HG03064 (cell line): ENCODE results near the gene SNX19.

Experiments used
- ATAC-seq: cut with Tn5 transposase; IDR thresholded peaks from one replicate; pipeline ENCODE4 v1.9.1; 2021; ENCODE audit warnings: low read depth; ENCODE audit not compliant: unreplicated experiment

Gene SNX19

DNA sequence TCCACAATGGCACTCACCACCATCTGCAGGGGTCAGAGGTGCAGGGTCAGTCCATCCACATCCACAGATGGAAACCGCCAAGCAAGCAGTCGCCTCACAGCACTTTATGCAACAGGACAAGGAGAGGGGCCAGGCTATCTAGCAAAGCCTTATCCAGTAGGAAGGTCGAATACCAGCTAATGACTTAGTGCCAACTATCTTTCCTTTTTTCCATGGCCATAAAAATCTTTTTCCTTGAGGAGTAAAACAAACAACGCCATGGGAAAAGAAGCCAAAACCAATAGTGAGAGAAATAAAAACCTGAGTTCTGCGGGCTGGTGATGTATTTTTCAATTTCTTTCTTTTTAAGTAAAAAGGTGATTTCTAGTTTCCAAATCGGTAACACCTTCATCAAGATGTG is 8.2 kb downstream of the SNX19 start:
- ATAC-seq: no peak

DNA sequence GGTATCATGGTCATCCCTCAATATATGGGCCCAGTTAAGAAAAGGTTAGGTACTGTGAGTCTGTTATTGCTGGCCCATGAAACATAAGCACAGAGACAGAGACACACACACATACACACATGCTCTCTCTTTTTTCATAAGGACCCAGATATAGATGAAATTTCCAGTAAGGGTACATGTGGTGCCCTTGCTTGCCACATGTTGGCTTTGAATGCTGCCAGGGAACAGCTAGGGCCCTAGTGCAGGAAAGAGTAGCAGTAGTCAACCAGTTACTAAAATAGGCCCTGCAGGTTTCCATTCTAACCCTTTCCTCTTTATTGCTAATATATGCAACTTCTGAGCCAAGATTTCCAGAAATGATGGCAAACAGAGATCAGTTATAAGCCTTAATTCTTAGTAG is 9.1 kb downstream of the SNX19 start:
- no peak for ATAC-seq

DNA sequence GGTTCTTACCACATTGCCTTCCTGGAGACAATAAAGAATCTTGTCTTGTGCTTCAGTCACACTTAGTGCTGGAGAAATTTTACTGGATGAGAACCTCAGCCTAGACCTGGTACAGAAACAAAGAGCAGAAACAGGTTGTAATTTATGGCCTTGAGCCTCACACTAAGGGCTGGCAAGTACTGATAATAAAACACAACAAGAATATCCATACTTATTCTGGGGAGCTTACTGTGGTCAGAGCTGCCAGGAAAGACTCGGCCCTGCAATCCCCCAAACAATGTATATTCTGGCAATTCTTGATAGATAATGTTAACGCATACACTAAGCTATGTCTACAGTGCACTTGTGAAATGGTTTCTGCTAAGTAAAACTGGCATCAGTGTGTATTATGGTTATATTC is 9.7 kb downstream of the SNX19 start:
- no peak for ATAC-seq

DNA sequence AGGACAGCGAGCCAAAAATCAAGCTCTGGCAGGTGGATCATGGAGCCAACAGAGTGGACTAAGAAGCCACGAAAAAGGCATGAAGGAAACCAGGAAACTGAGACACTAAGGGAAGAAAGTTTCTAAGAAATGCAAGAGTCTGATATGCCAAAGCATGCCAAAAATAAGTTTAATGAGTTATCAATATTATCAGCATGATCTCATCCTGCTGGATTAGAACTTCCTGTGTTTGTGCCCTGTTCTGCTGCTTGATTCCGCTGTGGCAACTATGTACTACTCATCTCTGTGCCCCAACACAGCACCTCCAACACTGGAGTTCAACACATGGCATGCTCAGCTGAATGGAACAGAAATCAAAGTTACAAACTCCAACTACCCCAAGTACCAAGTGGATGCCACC is 10.8 kb downstream of the SNX19 start:
- no peak for ATAC-seq

DNA sequence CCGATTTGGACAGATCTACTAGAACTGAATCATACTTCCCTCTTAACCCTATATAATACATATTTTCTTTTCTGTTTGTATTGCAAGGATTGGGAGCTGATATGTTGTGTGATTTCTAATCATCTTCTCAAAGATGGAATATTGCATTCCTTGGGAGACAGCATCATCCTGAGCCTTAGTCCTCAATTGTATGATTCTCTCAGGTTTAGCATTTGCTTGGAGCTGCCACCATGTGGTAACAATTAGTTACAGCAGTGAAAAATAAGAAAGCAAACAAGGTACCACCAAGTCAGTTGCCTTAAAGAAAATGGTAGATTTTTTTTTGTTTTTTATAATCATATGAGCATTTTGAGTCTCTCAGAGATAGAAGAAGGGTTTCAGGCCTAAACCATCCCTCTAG is 11.9 kb downstream of the SNX19 start:
- no peak for ATAC-seq

DNA sequence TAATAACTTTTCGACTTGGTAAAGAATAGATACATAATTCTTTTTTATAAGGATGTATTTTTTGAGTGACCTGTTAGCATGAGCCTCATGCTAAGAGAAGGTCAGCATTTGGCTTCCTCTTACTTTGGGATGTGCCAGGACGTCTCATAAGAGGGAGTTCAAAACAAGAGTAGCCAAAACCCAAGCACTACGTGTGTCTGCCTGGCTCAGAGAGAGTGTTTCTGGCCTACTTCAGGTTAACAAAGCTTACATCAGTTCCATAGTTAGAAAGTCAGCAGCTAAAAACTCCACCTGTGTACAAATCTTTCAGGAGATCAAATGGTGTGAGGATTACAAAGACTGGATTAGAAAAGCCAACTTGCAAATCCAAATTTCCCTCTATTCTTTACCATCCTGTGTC is 13.9 kb downstream of the SNX19 start:
- no peak for ATAC-seq

DNA sequence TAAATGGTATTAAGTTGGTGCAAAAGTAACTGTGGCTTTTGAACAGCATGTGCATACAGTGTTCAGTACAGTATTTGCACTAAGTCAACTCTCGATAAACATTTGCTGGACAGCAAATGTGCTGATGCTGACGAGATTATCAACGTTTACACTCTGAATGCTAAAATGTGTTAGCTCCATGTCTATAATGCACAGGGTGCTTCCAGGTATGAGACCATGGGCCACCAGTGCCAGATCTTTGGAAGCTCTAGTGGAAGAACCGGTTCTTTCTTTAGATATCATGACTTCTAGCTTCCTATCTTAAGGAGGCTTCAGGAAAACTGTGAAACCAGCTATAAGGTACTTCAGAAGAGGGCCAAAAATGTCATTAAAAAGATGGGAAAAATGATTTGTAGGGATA is 17.2 kb downstream of the SNX19 start:
- ATAC-seq: no peak

DNA sequence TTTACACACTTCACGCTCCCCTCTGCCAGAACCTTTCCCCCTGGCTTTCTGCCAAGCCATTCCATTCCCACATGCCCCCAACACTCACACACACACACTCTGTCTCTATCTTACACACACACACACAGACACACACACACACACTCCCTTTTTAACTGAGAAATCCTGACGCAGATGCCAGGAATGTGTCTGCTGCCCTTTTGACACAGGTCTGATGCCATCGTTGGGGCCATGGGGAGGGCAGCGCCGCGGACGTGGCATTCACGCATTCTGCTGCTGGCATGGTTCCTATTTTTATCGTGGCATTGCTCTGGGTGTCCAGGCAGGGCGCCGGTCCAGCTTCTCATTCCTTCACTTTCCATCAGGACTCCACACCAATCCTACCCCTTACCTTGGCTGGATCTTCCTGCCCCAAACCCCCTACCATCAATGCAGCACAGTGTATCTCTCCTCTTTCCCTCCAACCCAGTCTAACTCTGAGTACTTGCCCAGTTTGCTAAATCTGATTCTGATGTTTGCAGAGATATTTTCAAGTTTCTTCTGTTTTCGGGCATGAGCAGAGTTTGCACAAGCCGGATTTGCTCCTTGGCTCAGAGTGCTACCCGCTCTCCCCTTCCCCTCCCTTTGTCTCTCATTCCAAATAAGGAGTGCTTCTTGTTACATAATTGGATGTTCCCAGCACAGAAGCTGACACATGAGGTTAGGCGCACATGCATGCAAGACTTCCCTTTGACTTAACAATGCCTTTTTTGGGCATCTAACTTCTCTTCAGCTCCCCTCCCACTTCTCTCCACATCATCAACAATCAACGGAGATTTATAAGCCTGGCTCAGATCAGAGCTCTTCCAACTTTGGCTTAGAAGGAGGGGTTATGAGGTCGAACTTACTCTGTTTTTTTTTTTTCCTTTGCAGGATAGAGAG is 18.8 kb downstream of the SNX19 start:
- no peak for ATAC-seq

DNA sequence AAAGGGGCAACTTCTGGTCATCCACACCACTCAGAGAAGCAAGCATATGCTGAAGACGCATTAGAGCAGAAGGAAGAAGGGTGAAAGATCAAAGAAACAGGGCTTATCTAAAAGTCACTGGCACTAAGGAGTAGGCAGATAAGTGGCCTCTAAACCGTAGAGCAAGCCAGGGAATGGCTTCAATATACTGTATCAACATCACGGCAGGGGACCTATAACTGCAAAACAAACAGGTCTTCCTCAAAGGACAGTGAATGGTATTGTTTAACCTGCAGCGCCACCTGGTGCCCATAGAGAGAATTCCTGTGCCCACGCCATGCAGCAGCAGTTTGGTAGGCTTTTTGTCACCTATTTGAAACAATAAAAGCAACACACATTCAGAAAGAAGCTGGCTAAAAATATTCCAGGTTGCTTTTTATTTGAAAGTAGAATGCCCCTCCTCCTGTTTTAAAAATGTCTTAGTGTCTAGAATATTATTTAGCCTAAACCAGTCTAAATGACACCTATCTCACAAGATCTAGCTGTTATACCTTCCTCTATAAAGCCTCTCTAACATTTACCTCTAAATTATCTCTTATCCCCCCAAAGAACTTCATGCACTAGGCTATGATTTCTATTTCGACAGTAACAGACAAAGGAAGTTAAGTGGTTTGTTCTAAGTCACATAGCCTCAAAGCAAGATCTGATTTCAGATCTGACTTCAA is 21.8 kb downstream of the SNX19 start:
- ATAC-seq: peak; percentile 95

DNA sequence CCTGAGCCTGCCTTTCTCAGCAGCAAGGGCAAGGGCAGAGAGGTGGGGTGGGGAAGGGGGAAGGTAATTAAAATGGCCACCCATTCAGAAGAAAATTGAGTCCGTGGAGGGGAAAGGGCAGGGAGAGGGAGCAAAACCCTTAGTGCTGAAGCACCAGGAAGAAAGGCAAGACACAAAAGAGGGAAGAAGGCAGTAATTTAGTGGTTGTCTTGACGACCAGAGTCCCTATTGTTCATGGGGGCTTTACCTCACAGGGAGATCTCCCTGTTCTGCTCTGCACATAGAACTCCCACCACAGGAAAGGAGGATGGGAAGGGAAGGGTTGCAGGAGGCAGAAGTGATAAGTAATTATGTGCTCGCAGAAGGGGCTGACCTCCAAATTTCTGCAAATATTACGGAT is 23.4 kb downstream of the SNX19 start:
- no peak for ATAC-seq

DNA sequence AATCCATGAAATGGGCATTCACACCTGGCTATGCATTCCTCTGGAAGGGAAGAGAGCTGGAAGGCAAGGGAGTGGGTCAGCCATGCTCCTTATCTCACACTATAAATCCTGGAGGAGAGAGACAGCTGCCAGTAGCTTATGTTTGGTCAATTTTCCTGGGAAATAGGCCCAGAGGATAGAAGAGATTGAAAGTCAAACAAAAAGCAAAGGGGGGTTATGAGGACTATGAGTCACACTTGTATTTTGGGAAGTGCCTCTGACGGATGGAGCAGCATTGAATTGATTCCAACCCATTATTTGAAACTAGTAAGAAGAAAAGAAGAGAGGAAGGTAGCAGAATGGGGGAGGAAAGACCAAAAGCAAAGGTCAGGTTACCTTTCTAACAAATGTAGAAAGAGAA is 25.0 kb downstream of the SNX19 start:
- no peak for ATAC-seq

DNA sequence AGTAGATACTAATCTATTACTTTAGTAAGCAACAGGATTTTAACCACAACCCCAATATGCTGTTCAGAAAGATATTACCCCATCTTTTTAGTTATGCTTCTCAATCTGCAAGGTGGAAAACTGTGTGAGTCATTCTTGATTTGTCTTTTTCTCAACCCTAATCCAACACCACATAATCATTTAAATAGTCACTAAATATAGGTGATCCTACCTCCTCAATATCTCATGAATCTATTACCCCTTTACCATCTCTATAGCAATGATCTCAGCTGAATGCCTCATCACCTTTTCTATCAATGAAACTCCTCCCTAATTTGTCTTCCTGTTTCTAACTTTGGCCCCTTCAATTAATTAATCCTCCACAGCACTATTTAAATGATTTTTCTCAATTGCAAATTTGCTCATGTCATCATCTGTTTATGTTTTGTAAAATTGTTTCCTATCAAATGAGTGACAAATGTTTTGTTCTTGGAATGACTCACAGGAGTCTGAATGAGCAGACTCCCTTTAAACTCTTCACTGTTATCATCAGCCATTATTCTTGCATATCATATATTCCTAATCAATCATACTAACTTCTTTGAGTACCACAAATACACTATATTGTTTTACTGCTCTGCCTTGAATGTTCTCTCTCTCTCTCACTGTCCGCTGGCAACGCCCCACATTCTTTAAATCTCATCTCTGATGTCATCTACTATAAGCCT is 26.1 kb downstream of the SNX19 start:
- no peak for ATAC-seq

DNA sequence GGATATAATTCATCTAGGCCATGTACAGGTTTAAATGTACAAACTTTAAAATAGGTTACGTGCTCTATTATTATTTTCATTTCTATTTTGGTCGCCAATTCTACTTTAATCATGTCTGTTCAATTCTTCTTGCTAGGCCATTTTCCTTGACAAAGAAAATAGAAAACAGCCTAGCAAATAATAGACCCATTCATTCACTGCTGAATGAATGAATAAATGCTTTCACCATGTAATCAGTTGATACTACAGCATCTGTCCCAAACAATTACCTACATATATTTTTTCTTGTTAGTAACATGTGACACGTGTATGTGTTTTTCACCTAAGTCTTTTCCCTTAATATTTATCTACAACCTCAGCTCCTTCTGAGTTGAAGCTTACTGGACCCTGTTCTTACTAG is 27.5 kb downstream of the SNX19 start:
- no peak for ATAC-seq

DNA sequence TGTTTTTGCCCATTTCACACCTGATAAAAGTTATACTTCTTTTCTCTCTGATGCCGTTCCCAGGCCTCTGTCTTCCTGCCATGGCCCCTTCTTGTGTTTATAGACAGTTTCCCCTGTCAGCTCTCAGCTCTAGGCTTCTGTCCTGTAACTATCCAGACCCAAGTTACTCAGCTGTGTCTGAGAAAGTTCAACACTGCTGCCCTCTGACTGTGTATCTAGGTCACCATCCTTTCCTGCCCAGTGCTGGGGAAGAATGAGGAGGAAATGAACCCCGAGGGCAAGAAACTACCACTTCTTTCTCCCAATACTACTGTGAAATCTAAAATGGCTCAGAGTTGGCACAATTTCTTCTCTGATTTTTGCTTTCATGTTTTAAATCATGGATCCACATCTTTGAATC is 29.6 kb downstream of the SNX19 start:
- no peak for ATAC-seq

DNA sequence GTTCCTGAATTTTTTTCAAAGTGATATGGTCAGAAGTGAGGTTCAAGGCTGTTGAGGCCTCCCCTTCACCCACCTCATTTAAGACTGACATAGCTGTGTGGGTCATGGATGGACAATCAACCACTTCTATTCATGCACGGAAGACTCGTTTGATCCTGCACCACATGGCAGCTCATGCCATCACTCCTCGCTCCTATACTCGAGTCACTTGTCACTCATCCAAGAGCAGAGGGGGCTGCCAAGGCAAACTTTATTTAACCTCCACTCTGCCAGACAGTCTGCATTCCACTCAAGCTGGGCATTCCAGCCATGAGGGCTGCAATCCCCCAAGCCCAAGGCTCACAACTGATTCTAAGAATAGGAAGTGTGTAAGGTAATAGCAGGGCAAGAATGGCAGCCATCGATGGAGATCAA is 34.1 kb downstream of the SNX19 start:
- ATAC-seq: no peak

DNA sequence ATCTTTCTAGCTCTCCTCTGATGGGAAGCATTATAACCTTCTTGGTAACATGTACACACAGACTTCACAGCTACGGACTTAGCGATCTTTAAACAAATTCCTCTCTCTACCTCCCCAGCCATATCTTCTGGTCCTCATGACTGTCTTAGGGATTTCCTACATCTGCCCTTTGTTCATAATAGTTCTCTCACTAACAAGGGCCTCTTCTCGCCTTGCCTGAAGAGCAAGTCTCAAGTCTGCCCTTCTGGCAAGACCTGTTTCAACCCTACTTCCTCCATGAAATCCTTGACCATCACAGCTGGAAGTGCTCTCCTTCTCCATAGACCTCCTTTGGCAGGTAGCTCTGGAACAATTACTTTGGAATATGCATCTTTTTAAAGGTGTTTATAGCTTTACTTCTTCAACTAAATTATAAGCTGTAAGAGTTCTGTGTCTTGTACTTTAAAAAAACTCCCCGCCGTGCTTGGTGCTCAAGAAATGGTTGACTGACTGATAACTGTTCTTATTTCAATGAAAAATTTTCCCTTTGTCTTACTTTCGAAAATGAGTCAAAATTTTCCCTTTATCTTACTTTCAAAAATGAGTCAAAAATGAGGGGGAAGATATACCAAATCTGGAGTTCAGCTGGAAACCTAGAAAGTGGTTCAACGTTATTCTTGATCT is 34.7 kb downstream of the SNX19 start:
- ATAC-seq: no peak

DNA sequence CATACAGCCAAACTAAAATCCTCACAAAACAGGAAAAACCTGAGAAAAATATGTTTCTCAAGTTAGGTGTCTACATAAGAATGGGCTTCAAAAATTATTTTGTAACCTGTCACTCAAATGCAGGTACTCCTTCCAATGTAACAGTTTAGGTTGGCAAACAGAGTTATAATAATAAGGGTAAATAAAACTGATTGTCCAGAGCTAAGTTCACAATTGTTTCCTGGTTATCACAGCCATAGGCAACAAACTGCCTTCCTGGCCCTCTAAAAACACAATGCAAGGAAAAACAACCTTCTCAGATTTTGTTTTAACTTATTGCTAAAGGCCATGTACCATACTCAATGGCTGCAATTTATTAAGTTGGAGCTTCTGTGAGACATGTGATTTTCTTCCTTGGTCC is 36.4 kb downstream of the SNX19 start:
- ATAC-seq: no peak

DNA sequence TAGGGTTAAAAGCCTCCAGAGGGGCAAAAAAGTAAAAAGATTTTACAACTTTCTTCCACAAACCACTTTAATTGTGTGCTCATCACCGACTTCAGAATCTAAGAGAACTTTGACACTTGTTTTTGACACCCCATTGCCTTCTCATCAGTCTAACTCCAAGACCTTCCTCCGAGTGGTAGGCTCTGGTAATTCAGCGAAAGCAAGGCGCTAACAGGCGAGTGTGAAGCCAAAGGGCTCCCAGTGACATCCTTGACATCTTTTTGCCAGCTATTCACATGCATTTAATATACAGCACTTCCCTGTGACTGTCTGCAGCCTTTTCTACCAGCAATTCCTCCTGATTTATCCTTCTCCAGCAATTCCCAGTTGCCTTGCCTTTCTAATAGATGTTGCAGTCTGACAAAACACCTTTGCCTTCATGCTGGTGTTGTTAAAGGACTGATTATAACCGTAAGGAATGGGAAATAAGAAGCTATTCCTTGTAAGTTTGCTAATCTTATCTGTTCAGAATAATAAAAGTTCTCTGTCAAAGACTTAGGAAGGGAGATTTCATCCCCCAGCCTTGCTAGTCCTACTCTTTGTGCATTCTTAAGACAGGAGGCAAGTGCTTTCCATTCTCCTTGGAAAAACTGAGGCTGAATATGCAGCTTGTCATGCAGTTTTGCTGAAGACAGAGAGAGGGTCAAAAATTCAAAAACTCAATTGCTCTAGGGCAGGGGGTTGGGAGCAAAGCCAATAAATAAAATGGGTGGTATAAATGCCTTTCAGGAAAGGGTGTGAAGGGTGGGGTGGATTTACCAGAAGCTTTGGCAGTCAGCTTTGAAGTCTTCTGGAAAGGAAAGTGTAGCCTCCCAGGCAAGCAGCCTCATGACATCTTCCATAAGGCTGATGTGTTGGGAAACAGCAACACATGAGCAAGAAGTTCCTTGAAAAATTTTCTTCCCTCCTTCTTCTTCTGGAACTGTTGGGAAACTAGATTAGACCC is 39.1 kb downstream of the SNX19 start:
- ATAC-seq: no peak

DNA sequence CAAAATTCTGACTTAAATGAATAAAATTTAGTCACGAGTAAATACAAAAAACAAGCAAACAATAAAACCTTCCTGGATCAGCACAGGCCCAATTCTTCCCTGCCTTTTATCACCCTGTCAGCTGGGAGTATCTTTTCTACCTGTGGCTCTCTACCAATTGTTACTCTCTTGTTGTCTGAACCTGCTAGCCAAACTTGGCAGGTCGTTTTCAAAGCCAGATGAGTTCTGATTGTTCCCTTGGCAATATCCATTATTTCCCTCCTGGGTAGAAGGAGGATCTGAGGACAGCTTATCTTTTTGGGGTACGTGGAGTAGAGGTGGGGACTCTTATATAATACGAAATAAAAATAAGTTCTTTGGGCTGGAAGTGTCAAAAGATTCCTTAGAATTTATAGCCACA is 40.2 kb downstream of the SNX19 start:
- ATAC-seq: no peak
